ENCODE data around the gene RBCK1.
A peak's percentile ranks its signal among the peaks of the same experiment; 100 is the strongest.
"Not testable (repeated sequence)": the region's sequence is repeated elsewhere in the genome, so short reads cannot be mapped to it uniquely, and the experiment has no call there.

RBCK1 gene

DNA sequence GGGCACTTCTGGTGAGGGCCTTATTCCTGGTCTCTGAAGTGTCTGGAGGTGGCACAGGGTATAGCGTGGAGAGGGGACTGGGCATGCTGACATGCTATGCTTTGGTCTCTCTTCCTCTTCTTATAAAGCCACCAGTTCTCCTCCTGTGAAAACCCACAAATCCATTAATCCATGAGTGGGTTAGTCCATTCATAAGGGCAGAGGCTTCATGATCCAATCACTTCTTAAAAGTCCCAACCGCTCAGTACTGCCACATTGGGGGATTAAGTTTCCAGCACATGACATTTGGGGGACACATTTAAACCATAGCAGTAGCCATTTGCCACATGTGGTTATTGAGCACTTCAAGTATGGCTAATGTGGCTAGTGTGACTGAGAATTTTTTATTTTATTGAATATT lies 31.3 kb upstream of the RBCK1 start:
- DNase-seq = no peak

GRCh38 chr20:377578-377977 lies 30.5 kb upstream of the RBCK1 start:
- not testable (repeated sequence) for DNase-seq

DNA sequence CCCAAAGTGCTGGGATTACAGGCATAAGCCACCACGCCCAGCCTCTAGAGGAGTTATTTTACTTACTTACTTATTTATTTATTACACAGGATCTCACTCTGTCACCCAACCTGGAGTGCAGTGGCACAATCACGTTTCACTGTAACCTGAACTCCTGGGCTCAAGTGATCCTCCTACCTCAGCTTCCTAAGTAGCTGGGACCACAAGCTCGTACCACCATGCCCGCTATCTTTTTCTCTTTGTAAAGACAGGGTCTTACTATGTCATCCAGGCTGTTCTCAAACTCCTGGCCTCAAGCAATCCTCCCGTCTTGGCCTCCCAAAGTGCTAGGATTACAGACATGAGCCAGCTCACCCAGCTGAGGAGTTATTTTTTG lies 29.1 kb upstream of the RBCK1 start:
- no peak for DNase-seq

DNA sequence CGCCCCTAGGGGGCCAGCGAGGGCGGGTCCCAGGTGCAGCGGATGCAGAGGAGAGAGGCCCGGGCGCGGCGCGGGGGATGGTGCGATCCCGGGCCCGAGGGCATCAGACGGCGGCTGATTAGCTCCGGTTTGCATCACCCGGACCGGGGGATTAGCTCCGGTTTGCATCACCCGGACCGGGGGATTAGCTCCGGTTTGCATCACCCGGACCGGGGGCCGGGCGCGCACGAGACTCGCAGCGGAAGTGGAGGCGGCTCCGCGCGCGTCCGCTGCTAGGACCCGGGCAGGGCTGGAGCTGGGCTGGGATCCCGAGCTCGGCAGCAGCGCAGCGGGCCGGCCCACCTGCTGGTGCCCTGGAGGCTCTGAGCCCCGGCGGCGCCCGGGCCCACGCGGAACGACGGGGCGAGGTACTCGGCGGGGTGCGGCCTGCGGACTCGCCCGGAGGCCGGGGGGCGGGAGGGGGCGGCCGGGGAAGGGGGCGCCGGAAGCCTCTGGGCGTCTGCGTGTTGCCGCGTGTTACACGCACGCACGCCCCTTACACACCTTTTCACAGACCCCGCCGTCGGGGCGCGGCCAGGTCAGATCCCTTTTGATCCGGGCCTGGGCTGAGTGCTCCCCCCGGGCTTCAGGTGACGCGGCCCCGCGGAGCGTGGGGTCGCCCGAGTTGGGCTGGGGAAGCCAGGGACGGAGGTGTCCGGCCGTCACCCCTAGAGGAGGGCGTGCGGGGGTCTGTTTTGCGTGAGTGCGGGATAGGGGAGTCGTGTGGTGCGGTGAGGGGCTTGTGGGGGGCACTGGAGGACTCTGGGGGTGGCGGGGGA lies 27.1 kb upstream of the RBCK1 start:
- peak; percentile 76 to 81 for DNase-seq

DNA sequence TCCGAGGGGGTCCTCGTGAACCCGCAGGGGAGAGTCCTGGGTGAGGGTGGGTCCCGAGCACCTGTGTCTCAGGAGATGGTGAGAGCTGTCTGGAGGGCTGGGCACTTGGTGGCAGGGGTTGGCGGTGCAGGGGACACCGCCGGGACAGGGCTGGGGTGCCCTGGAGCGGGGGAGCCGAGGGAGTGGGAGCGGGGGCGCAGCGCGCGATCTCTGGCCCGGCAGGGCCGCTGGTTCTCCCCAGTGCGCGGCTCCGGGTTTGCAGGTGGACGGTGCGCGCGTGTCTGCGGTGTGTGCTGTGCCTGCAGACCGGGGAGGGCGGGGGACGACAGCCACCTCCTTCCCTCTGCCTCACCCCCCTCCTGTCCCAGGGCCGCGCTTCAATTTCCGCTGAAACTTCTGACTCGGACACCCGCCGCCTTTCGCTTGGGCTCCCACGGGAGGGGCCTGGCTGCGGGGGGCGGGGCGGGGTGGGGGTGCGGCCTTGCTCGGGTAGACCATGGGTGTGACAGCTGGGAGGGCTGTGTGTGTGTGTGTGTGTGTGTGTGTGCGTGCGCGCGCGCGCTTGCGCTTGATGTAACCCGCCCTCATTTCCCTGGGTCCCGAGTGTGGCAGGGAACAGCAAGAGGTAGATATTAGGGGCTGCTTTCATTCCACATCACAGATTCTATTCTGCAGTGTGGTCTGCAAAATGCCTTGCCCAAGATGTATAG lies 26.4 kb upstream of the RBCK1 start:
- peak; percentile 79 to 83 for DNase-seq

GRCh38 chr20:382291-383115 lies 25.6 kb upstream of the RBCK1 start:
- DNase-seq = no peak

DNA sequence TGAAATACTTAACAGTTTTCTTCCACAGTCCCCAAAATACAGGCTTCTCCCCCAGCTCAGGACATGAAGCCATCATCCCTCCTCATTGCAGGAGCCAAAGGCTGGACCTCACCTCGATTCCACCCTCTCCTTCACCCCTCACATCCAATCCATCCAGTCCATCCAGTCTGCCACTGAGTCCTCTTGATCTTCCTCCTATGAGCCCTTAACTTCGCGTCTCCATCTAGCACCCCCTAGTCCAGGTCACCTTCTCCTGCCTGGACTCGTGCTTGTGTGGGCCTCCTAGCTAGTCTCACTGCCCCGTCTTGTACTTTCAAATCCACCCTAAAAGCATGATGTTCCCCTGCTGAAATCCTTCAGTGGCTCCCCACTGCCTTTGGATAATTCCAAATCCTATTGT lies 24.2 kb upstream of the RBCK1 start:
- no peak for DNase-seq

DNA sequence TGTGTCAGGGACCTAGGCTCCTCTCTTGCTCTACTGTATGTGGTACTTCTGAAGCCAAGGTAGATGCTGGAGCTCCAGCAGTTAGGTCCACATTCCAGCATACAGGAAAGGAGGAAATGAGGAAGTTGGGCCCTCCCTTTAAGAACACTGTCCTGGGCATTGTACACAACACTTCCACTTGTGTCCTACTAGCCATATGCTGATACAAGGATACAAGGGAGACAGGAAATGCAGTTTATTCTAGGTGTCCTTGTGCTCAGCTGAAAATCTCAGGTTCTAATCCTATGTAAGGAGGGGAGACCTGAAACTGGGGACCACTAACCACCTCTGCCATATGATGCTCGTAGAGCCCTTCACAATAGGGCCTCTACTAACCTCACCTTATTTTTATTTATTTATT lies 23.4 kb upstream of the RBCK1 start:
- no peak for DNase-seq

- no peak for DNase-seq
Measured at GRCh38 chr20:385448-385847, 22.7 kb upstream of the RBCK1 start.

DNA sequence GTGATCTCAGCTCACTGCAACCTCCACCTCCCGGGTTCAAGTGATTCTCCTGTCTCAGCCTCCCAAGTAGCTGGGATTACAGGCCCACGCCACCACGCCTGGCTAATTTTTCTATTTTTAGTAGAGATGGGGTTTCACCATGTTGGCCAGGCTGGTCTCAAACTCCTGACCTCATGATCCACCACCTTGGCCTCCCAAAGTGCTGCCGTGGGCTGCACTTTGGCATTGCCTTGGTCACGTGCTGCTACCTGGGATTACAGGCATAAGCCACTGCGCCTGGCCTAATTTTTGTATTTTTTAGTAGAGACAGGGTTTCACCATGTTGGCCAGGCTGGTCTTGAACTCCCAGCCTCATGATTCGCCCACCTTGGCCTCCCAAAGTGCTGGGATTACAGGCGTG lies 21.5 kb upstream of the RBCK1 start:
- DNase-seq = not testable (repeated sequence)

DNA sequence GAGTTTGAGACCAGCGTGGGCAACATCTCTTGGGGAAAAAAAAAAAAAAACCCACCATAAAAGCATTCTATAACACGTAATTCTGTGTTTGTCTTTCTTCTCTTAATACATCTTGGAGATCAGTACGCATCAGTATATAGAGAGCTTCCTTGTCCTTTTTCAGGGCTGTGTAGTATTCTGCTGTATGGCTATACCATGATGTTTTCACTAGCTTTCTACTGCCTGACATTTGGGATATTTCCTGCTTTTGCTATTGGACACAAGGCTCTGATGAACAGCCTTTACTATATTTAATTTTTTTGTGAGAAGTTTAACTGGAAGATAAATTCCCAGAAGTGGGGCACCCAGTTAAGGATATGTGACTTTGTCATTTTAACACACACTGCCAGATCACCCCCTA lies 20.6 kb upstream of the RBCK1 start:
- no peak for DNase-seq

GRCh38 chr20:388034-388994 lies 19.8 kb upstream of the RBCK1 start:
- DNase-seq = no peak

GRCh38 chr20:389220-389619 lies 18.9 kb upstream of the RBCK1 start:
- DNase-seq = no peak

GRCh38 chr20:391041-391711 lies 16.9 kb upstream of the RBCK1 start:
- no peak for DNase-seq

DNA sequence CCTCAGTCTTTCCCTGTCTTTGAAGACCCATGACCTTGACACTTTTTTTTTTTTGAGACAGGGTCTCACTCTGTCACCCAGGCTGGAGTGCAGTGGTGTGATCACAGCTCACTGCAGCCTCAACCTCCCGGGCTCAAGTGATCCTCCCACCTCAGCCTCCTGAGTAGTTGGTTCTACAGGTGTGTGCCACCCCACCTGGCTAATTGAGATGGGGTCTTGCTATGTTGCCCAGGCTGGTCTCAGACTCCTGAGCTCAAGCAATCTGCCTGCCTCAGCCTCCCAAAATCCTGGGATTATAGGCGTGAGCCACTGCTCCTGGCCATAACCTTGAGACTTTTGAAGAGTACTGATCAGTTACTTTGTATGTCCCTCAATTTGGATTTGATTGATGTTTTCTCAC lies 14.8 kb upstream of the RBCK1 start:
- DNase-seq = not testable (repeated sequence)

GRCh38 chr20:396252-396618 lies 11.9 kb upstream of the RBCK1 start:
- no peak for DNase-seq

DNA sequence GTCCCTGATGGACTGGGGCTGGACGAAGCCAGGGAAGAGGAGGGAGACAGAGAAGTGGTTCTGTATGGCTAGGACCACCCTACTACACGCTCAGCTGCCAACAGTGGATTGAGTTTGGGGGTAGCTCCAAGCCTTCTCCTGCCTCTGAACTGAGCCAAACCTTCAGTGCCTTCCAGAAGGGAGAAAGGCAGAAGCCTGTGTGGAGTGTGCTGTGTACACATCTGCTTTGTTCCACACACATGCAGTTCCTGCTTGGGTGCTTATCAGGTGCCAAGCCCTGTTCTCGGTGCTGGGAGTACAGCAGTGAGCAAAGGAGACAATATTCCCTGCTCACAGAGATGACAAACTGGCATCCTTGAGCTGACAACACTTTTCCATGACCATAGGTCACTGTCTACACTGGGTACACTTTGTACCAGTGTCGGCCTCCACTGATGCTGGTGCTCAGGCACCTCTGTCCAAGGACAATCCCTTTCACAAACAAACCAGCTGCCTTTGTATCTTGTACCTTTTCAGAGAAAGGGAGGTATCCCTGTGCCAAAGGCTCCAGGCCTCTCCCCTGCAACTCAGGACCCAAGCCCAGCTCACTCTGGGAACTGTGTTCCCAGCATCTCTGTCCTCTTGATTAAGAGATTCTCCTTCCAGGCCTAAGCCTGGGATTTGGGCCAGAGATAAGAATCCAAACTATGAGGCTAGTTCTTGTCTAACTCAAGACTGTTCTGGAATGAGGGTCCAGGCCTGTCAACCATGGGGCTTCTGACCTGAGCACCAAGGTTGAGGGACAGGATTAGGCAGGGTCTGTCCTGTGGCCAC lies 11.3 kb upstream of the RBCK1 start:
- DNase-seq = no peak

GRCh38 chr20:397432-398237 lies 10.5 kb upstream of the RBCK1 start:
- DNase-seq = no peak

DNA sequence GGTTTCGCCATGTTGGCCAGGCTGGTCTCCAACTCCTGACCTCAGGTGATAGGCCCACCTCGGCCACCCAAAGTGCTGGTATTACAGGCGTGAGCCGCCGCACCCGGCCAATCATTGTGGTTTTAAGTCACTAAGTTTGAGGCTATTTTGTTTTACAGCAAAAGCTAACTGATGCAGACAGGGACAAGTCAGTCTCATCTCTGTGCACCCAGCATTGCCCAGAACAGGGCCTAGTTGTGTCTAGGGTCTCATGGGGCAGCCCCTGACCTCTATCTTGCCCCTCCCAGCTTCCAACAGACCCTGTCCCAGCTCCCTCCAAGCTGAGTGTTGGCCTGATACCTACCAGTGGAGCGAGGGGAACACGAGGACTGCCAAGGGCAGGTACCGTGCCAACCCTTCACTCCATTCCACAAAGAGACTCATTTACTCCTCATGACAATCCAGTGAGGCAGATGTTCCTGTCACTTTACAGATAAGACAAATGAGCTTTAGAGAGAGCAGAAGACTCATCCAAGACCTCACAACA lies 8.9 kb upstream of the RBCK1 start:
- no peak for DNase-seq

GRCh38 chr20:400128-400453 lies 8.0 kb upstream of the RBCK1 start:
- DNase-seq = no peak
